Panc1 (cell line): ENCODE measurements around the gene THADA. TPM values are rescaled to one million over a fixed set of nuclear protein-coding genes. Genes with fewer than 3 reads are reported as not detected.

Experiments used
- ATAC-seq: fragments of 200-7000 bp; cut with Tn5 transposase; 2 replicates; pipeline ENCODE4 v1.9.1; 2020; ENCODE audit warnings: mild to moderate bottlenecking, moderate library complexity
- BruUV-seq: library from RNA; stranded (reverse); fragments of 400-500 nt; replicated peaks from 2 replicates; lab custom pipeline; 2021; lab: Mats Ljungman, UMichigan
- CTCF ChIA-PET: fragments of 300-600 bp; sonication (Branson Sonifier 250); formaldehyde crosslinking; loops from one replicate; lab custom pipeline; 2022; ENCODE audit warnings: antibody characterized with exemption; lab: Charles Lee
- POLR2A ChIA-PET: fragments of 300-600 bp; sonication (Branson Sonifier 250); formaldehyde crosslinking; loops from one replicate; lab custom pipeline; 2022; ENCODE audit warnings: antibody characterized with exemption; lab: Charles Lee
- DNase-seq: peaks from one replicate; pipeline ENCODE4 v3.0.0-alpha.2; 2010; ENCODE audit warnings: low read depth, low spot score
- H3K27ac ChIP-seq: 2 replicates; pipeline ENCODE4 v1.5.1; 2011; ENCODE audit warnings: mild to moderate bottlenecking, low read length, inconsistent platforms
- H3K27me3 ChIP-seq: fragments of 200-500 bp; sonication (Bioruptor generic); 2 replicates; pipeline ENCODE4 v1.6.0; 2014; ENCODE audit warnings: low read length, inconsistent platforms; ENCODE audit not compliant: control insufficient read depth, insufficient read depth
- H3K36me3 ChIP-seq: fragments of 200-500 bp; sonication (Bioruptor generic); 2 replicates; pipeline ENCODE4 v1.5.1; 2014; ENCODE audit warnings: inconsistent platforms, mild to moderate bottlenecking, low read length, moderate library complexity; ENCODE audit not compliant: control insufficient read depth, insufficient read depth
- H3K4me1 ChIP-seq: 2 replicates; pipeline ENCODE4 v1.5.1; 2011; ENCODE audit warnings: inconsistent platforms, mild to moderate bottlenecking, low read length, moderate library complexity; ENCODE audit not compliant: control insufficient read depth, insufficient read depth
- H3K4me3 ChIP-seq, 2 experiments: 2 replicates each; pipeline ENCODE4 v1.5.1; 2011 to 2012; ENCODE audit warnings: low read depth in 2 of 2, low read length in 2 of 2, mild to moderate bottlenecking in 2 of 2, inconsistent platforms in 1 of 2, moderate library complexity in 1 of 2
- H3K9me3 ChIP-seq: fragments of 200-500 bp; sonication (Bioruptor generic); 2 replicates; pipeline ENCODE4 v1.5.1; 2014; ENCODE audit warnings: low read depth, mild to moderate bottlenecking, inconsistent platforms, low read length, moderate library complexity; ENCODE audit not compliant: control insufficient read depth, insufficient read depth
- POLR2AphosphoS5 ChIP-seq: IDR thresholded peaks from 2 replicates; pipeline ENCODE4 v1.6.1; 2012; ENCODE audit warnings: mild to moderate bottlenecking, low read depth, low read length, moderate library complexity
- REST ChIP-seq, 2 experiments: IDR thresholded peaks; 2 replicates each; pipeline ENCODE4 v1.6.1; 2011 to 2012; ENCODE audit warnings: low read depth in 2 of 2, control low read depth in 1 of 2, low read length in 1 of 2, mild to moderate bottlenecking in 1 of 2, moderate library complexity in 1 of 2; ENCODE audit not compliant: insufficient read depth in 1 of 2
- SIN3A ChIP-seq: IDR thresholded peaks from 2 replicates; pipeline ENCODE4 v1.6.1; 2012; ENCODE audit warnings: low read depth, mild to moderate bottlenecking, low read length, moderate library complexity, borderline replicate concordance; ENCODE audit not compliant: insufficient read depth
- TCF7L2 ChIP-seq: IDR thresholded peaks from 2 replicates; pipeline ENCODE4 v1.6.1; 2011; ENCODE audit warnings: mild to moderate bottlenecking, low read depth, low read length, inconsistent platforms
- in situ Hi-C: cut with HindIII; loops from 2 replicates; pipeline ENCODE4 v1.10.0; 2016; ENCODE audit warnings: low sequenced_read_pairs, low pct_unique_long_range_greater_than_20kb
- intact Hi-C: fragments of 100-400 bp; cut with micrococcal nuclease; formaldehyde crosslinking; loops from one replicate; pipeline ENCODE4 v1.10.0; 2022; ENCODE audit not compliant: unreplicated experiment
- total RNA-seq: library from RNA; stranded (reverse); gene quantifications from one replicate; pipeline ENCODE4 v1.2.1, GENCODE V29; 2021; ENCODE audit not compliant: unreplicated experiment
- TF ChIP-seq, protein P1 (sequence below): fragments of 450-650 bp; IDR thresholded peaks from 2 replicates; pipeline ENCODE4 v1.5.1; 2017; ENCODE audit warnings: mild to moderate bottlenecking

The THADA gene
- total RNA-seq, 1 experiment from 2014 or later = 37.2 TPM

DNA sequence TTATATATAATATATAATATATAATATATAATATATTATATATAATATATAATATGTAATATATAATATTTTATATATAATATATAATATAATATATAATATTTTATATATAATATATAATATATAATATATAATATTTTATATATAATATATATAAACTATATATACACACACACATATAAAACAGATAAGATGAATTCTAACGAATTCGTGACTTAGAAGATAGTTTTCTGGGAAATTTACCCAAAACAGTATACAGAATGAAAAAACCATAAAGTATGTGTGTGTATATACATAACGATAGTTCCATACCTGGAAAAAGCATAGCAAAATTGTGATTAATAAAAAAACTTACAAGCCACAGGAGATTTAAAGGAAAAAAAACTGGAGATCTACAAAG lies 80.6 kb downstream of the THADA start:
- in situ Hi-C loops (no loop called here), intact Hi-C loops (no loop called here)
- Histone ChIP-seq H3K9me3 (no peaks in the 10 kb centered on the region), H3K36me3 (no peaks in the 10 kb centered on the region), H3K4me3 (no peak overlapping the region), H3K27me3 (no peaks in the 10 kb centered on the region), H3K27ac (no peak overlapping the region), H3K4me1 (no peaks in the 10 kb centered on the region; the same call in 1 of the 2 replicates)
- ChIA-PET POLR2A (no interaction called here), CTCF (no interaction called here)
- ATAC-seq = no peak
- no TSS peak for BruUV-seq
- TF ChIP-seq, protein P1, sequence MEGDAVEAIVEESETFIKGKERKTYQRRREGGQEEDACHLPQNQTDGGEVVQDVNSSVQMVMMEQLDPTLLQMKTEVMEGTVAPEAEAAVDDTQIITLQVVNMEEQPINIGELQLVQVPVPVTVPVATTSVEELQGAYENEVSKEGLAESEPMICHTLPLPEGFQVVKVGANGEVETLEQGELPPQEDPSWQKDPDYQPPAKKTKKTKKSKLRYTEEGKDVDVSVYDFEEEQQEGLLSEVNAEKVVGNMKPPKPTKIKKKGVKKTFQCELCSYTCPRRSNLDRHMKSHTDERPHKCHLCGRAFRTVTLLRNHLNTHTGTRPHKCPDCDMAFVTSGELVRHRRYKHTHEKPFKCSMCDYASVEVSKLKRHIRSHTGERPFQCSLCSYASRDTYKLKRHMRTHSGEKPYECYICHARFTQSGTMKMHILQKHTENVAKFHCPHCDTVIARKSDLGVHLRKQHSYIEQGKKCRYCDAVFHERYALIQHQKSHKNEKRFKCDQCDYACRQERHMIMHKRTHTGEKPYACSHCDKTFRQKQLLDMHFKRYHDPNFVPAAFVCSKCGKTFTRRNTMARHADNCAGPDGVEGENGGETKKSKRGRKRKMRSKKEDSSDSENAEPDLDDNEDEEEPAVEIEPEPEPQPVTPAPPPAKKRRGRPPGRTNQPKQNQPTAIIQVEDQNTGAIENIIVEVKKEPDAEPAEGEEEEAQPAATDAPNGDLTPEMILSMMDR = no peak
- TF ChIP-seq TCF7L2 (no peak), POLR2AphosphoS5 (no peak), REST (IDR thresholded peaks at IDR 0.05; ENCODE audit: insufficient read depth in 1 of 2, low read depth in 2 of 2, low read length in 1 of 2) (no peak), SIN3A (no peak)
- DNase-seq = no peak

DNA sequence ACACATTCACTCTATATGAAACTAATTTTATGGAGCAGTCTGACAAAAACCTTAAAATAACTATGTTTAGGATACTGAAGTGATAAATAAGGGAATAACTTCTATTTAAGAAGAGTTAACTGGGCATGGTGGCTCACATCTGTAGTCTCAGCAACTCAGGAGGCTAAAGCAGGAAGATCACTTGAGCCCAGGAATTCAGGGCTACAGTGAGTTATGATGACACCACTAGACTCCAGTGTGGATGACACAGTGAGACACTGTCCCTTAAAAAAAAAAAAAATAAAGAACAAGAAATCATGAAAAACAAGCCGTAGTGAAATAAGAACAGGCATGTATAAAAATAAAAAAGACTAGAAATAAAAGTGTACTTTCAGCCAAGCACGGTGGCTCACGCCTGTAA lies 82.0 kb downstream of the THADA start:
- no TSS peak for BruUV-seq
- in situ Hi-C loops = no loop called here
- TF ChIP-seq POLR2AphosphoS5 (no peak), TCF7L2 (no peak), SIN3A (no peak)

GRCh38 chr2:43513216-43513615 lies 82.6 kb downstream of the THADA start:
- intact Hi-C loops (no loop called here), in situ Hi-C loops (no loop called here)
- DNase-seq (no peak), ATAC-seq (no peak)
- ChIA-PET CTCF (no interaction called here), POLR2A (no interaction called here)
- H3K27me3 ChIP-seq = no peaks in the 10 kb centered on the region
- BruUV-seq = no TSS peak
- no peaks in the 10 kb centered on the region; the same call in 1 of the 2 replicates for H3K4me1 ChIP-seq
- no peak overlapping the region for H3K4me3 ChIP-seq
- peaks cover under 1% of the 10 kb centered on the region for H3K36me3 ChIP-seq
- no peak for TF ChIP-seq TCF7L2
- TF ChIP-seq REST (IDR thresholded peaks at IDR 0.05; ENCODE audit: insufficient read depth in 1 of 2, low read depth in 2 of 2, low read length in 1 of 2) = no peak
- no peak for TF ChIP-seq SIN3A
- no peak for TF ChIP-seq POLR2AphosphoS5
- TF ChIP-seq, protein P1 = no peak
- no peak overlapping the region for H3K27ac ChIP-seq
- H3K9me3 ChIP-seq = no peaks in the 10 kb centered on the region

More for the DNA sequence above, 82.0 kb downstream of the THADA start:
- Histone ChIP-seq H3K4me1 (no peaks in the 10 kb centered on the region; the same call in 1 of the 2 replicates), H3K27me3 (no peaks in the 10 kb centered on the region), H3K27ac (no peak overlapping the region), H3K36me3 (no peaks in the 10 kb centered on the region; the same call in 1 of the 2 replicates), H3K9me3 (no peaks in the 10 kb centered on the region), H3K4me3 (no peak overlapping the region)
- intact Hi-C loops = no loop called here
- CTCF ChIA-PET = no interaction called here
- POLR2A ChIA-PET = interaction anchor here (0.7 kb wide), 1 partner anchor 228 kb away, joined by 3 read pairs; no protein-coding TSS in a partner anchor
- ATAC-seq (no peak), DNase-seq (no peak)
